Kidney epithelial cell (primary cell): Measurements from ENCODE around the gene HLCS. TPM values are rescaled to one million over a fixed set of nuclear protein-coding genes. Genes with fewer than 3 reads are reported as not detected.

Experiments
- DNase-seq: peaks from one replicate; pipeline ENCODE4 v3.0.0-alpha.2; 2010; ENCODE audit warnings: low read depth
- H3K27me3 ChIP-seq: 2 replicates; pipeline ENCODE4 v1.6.0; 2011; ENCODE audit warnings: low read length; ENCODE audit not compliant: control insufficient read depth, insufficient read depth
- H3K36me3 ChIP-seq: 2 replicates; pipeline ENCODE4 v1.5.1; 2011; ENCODE audit warnings: low read length; ENCODE audit not compliant: control insufficient read depth, insufficient read depth
- H3K4me3 ChIP-seq: 2 replicates; pipeline ENCODE4 v1.5.1; 2011; ENCODE audit warnings: low read depth, mild to moderate bottlenecking, control low read depth, low read length
- CTCF ChIP-seq: IDR thresholded peaks from 2 replicates; pipeline ENCODE4 v1.5.1; 2011; ENCODE audit warnings: mild to moderate bottlenecking, moderate library complexity, low read length, control low read depth, inconsistent platforms; ENCODE audit not compliant: insufficient read depth, poor library complexity, severe bottlenecking
- total RNA-seq: library from RNA; depleted of rRNA; stranded (reverse); fragments of >200 nt; gene quantifications from 2 replicates; pipeline ENCODE4 v1.2.3, GENCODE V29; 2015

The HLCS gene
- total RNA-seq, 1 donor from 2014 or later = 26.7 TPM

- DNase-seq = no peak
- Histone ChIP-seq H3K36me3 (no peaks in the 10 kb centered on the region), H3K27me3 (no peaks in the 10 kb centered on the region), H3K4me3 (no peak overlapping the region)
- TF ChIP-seq CTCF = no peak
Measured at GRCh38 chr21:36904093-36904666, 62.3 kb downstream of the HLCS start.

GRCh38 chr21:36902793-36903192 lies 63.7 kb downstream of the HLCS start:
- no peak for DNase-seq
- no peaks in the 10 kb centered on the region for H3K27me3 ChIP-seq
- TF ChIP-seq CTCF = no peak
- no peak overlapping the region for H3K4me3 ChIP-seq
- no peaks in the 10 kb centered on the region for H3K36me3 ChIP-seq

- DNase-seq = no peak
- TF ChIP-seq CTCF = no peak
- no peak overlapping the region for H3K4me3 ChIP-seq
- no peaks in the 10 kb centered on the region for H3K36me3 ChIP-seq
- no peaks in the 10 kb centered on the region for H3K27me3 ChIP-seq
Measured at GRCh38 chr21:36902331-36902730, 64.1 kb downstream of the HLCS start.

GRCh38 chr21:36901575-36901974 lies 64.9 kb downstream of the HLCS start:
- H3K4me3 ChIP-seq = no peak overlapping the region
- no peak for TF ChIP-seq CTCF
- no peak for DNase-seq
- H3K27me3 ChIP-seq = no peaks in the 10 kb centered on the region
- H3K36me3 ChIP-seq = no peaks in the 10 kb centered on the region

- Histone ChIP-seq H3K36me3 (peaks cover 1% of the 10 kb centered on the region), H3K4me3 (no peak overlapping the region), H3K27me3 (no peaks in the 10 kb centered on the region)
- TF ChIP-seq CTCF = no peak
- no peak for DNase-seq
Measured at GRCh38 chr21:36893581-36893980, 72.9 kb downstream of the HLCS start.

GRCh38 chr21:36892201-36892600 lies 74.3 kb downstream of the HLCS start:
- no peak for DNase-seq
- Histone ChIP-seq H3K36me3 (peaks cover 1% of the 10 kb centered on the region), H3K27me3 (no peaks in the 10 kb centered on the region), H3K4me3 (no peak overlapping the region)
- no peak for TF ChIP-seq CTCF
